Type B pancreatic cell (in vitro differentiated cells): ENCODE measurements around the gene REV1. TPM values are rescaled to one million over a fixed set of nuclear protein-coding genes. Genes with fewer than 3 reads are reported as not detected.
A peak's percentile ranks its signal among the peaks of the same experiment; 100 is the strongest.

Source experiments
- DNase-seq: peaks from one replicate; pipeline ENCODE4 v3.0.0; 2021; ENCODE audit warnings: mixed read lengths; ENCODE audit not compliant: unreplicated experiment; ENCODE audit errors: extremely low spot score
- H3K27ac Mint-ChIP-seq: 2 replicates; pipeline ENCODE4 v1.8.0; 2021; ENCODE audit warnings: mild to moderate bottlenecking, mixed read lengths
- H3K27me3 Mint-ChIP-seq: 2 replicates; pipeline ENCODE4 v1.8.0; 2021; ENCODE audit warnings: mixed read lengths
- H3K36me3 Mint-ChIP-seq: 2 replicates; pipeline ENCODE4 v1.8.0; 2021; ENCODE audit warnings: mixed read lengths
- H3K4me1 Mint-ChIP-seq: one replicate; pipeline ENCODE4 v1.8.0; 2021; ENCODE audit warnings: mixed read lengths; ENCODE audit not compliant: unreplicated experiment
- H3K4me3 Mint-ChIP-seq: 2 replicates; pipeline ENCODE4 v1.8.0; 2021; ENCODE audit warnings: mild to moderate bottlenecking, mixed read lengths
- H3K9me3 Mint-ChIP-seq: 2 replicates; pipeline ENCODE4 v1.8.0; 2021; ENCODE audit warnings: mixed read lengths
- total RNA-seq: library from RNA; stranded (reverse); gene quantifications from 2 replicates; pipeline ENCODE4 v1.2.1, GENCODE V29; 2021; ENCODE audit warnings: low replicate concordance
- TF ChIP-seq, protein P1 (sequence below): fragments of 200-600 bp; sonication (generic); conservative IDR thresholded peaks from 2 replicates; pipeline ENCODE4 v1.5.0; 2021; ENCODE audit warnings: antibody characterized with exemption, mild to moderate bottlenecking

Gene REV1
- total RNA-seq, 1 donor from 2014 or later, result 42.6 TPM

DNA sequence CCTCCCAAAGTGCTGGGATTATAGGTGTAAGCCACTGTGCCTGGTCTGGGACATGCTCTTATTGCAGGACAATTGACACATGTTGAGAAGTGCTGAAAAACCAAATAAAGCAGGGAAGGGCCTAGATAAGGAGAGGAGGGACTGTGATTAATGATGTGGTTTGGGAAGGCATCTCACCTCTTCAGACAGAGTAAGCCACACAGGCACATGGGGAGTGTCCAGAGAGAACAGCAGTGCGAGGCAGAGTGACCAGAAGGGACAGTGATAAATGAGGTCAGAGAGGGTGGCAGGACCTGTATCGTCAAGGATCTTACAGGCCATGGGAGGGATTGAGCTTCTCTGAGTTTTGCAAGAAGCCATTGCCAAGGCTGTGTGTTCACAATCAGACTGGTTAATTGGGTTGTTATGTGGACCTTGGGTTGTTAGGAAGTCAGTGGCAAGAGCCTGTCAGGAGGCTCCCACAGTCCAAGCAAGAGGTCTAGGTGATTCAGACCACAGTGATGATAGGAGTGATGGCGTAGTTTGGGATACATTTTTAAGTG, 94.2 kb downstream of the REV1 start:
- no peak for DNase-seq
- H3K4me3 Mint-ChIP-seq, result no peak overlapping the region
- no peaks in the 10 kb centered on the region for H3K9me3 Mint-ChIP-seq
- TF ChIP-seq, protein P1, sequence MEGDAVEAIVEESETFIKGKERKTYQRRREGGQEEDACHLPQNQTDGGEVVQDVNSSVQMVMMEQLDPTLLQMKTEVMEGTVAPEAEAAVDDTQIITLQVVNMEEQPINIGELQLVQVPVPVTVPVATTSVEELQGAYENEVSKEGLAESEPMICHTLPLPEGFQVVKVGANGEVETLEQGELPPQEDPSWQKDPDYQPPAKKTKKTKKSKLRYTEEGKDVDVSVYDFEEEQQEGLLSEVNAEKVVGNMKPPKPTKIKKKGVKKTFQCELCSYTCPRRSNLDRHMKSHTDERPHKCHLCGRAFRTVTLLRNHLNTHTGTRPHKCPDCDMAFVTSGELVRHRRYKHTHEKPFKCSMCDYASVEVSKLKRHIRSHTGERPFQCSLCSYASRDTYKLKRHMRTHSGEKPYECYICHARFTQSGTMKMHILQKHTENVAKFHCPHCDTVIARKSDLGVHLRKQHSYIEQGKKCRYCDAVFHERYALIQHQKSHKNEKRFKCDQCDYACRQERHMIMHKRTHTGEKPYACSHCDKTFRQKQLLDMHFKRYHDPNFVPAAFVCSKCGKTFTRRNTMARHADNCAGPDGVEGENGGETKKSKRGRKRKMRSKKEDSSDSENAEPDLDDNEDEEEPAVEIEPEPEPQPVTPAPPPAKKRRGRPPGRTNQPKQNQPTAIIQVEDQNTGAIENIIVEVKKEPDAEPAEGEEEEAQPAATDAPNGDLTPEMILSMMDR, result no peak
- no peaks in the 10 kb centered on the region for H3K4me1 Mint-ChIP-seq
- H3K36me3 Mint-ChIP-seq, result peaks cover 48% of the 10 kb centered on the region
- no peaks in the 10 kb centered on the region for H3K27me3 Mint-ChIP-seq
- H3K27ac Mint-ChIP-seq, result peak overlapping the region; percentile 57

DNA sequence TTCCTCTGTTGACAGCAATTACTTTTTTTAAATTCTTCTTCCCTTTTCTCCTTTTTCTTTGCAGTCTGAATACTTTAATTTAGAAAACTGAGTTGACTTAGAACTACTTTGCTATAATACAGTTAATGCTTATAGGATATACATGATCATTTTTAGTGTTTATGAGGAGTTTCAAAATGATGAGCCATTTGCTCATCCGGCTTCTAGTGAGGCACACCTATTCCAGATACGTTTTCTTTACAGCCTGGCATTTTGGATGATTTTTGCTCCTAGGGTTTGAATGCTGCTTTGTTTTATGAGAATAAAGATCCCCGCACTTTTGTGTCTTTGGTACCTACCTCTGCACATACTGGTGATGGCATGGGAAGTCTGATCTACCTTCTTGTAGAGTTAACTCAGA, 99.9 kb downstream of the REV1 start:
- H3K36me3 Mint-ChIP-seq, result peaks cover 26% of the 10 kb centered on the region
- H3K4me3 Mint-ChIP-seq, result no peak overlapping the region
- H3K9me3 Mint-ChIP-seq, result no peaks in the 10 kb centered on the region
- no peaks in the 10 kb centered on the region for H3K4me1 Mint-ChIP-seq
- TF ChIP-seq, protein P1, result no peak
- H3K27ac Mint-ChIP-seq, result no peak overlapping the region
- no peaks in the 10 kb centered on the region for H3K27me3 Mint-ChIP-seq
- DNase-seq, result no peak

DNA sequence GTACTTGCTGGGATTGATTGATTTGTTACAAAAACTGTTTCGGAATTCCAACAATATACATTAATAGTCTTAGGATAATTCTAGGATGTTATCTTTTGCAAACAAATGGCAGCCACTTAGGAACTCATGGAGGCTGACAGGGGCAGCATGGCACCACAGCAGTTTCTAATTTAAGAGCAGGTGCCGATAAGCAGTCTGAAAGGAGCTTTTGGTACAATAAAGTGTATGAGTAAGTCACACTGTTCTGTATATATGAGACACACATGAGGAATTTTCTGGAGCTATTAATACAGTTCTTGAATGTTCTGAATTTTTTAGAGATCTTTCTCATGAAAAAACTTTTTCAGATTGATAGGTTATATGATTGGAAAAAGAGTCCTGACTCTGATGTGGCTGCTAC, 100.4 kb downstream of the REV1 start:
- Mint-ChIP-seq H3K4me3 (no peak overlapping the region), H3K36me3 (peaks cover 29% of the 10 kb centered on the region), H3K4me1 (no peaks in the 10 kb centered on the region), H3K9me3 (no peaks in the 10 kb centered on the region), H3K27me3 (no peaks in the 10 kb centered on the region), H3K27ac (no peak overlapping the region)
- TF ChIP-seq, protein P1, result no peak
- no peak for DNase-seq

DNA sequence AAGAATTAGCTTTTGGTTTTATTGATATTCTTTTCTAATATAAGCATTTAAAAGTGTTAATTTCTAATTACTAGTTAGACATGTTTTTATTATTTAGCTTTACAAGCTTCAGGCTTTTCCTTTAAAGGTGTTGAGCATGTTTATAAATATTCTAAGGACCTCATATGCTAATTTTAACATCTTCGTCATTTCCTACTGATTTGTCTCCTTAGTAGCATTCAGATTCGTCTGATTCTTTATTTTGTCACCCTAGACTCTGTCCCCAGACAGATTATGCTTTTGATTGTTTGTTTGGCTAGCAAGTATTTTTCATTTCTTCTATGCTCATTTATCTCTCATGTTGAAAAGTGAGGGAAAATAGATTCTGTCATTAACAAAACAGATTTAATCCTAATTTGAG, 100.9 kb downstream of the REV1 start:
- Mint-ChIP-seq H3K36me3 (peaks cover 29% of the 10 kb centered on the region), H3K27me3 (no peaks in the 10 kb centered on the region), H3K27ac (no peak overlapping the region), H3K4me1 (no peaks in the 10 kb centered on the region), H3K4me3 (no peak overlapping the region), H3K9me3 (no peaks in the 10 kb centered on the region)
- TF ChIP-seq, protein P1, result no peak
- no peak for DNase-seq

DNA sequence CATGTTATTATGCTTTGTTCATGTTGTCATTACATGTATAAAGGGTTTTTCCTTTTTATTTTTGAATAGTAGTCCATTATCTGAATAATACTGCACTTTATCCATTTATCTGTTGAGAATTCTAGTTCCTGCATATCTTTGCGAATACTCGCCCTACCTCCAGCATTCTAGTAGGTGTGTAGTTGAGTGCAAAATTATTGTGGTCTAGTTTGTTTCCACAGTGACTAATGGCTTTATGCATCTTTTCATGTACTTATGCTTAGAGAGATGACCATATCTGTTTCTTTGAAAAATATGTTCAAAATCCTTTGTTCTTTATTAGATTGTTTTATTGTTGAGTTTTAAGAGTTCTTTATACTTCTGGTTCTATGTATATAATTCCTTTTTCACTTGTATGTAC, 103.8 kb downstream of the REV1 start:
- Mint-ChIP-seq H3K27me3 (no peaks in the 10 kb centered on the region), H3K36me3 (peaks cover 42% of the 10 kb centered on the region), H3K27ac (no peak overlapping the region), H3K4me1 (no peaks in the 10 kb centered on the region), H3K9me3 (no peaks in the 10 kb centered on the region), H3K4me3 (no peak overlapping the region)
- TF ChIP-seq, protein P1, result no peak
- no peak for DNase-seq

DNA sequence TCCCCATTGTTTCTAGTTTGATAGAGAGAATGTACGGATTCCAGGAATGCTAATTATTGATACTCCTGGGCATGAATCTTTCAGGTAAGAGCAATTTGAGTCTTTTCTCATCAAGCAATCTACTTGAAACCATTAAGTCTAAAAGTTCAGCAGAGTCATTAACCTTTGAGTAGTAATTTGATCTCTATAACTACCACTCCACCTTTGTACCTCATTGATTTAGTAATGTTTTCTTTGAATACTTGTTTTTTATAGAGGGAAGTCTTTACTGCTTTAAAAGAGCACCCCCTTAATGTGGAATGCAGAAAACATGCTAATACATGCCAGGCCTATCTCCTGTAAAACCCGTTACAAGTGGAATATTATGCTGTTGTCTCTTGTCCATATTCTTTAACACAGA, 107.7 kb downstream of the REV1 start:
- no peak for DNase-seq
- no peak overlapping the region for H3K27ac Mint-ChIP-seq
- H3K9me3 Mint-ChIP-seq, result no peaks in the 10 kb centered on the region
- no peaks in the 10 kb centered on the region for H3K27me3 Mint-ChIP-seq
- TF ChIP-seq, protein P1, result no peak
- no peaks in the 10 kb centered on the region for H3K4me1 Mint-ChIP-seq
- peaks cover 48% of the 10 kb centered on the region for H3K36me3 Mint-ChIP-seq
- H3K4me3 Mint-ChIP-seq, result no peak overlapping the region
